Left colon (tissue), 2 donors: Measurements from ENCODE around the gene ENPP6. TPM values are rescaled to one million over a fixed set of nuclear protein-coding genes. Genes with fewer than 3 reads are reported as not detected.

Experiments used
- ATAC-seq: fragments of 200-7000 bp; cut with Tn5 transposase; one replicate; pipeline ENCODE4 v1.9.1; 2020; ENCODE audit warnings: mild to moderate bottlenecking, moderate library complexity
- DNase-seq, 2 donors: peaks; one replicate each; pipeline ENCODE4 v3.0.0-alpha.2; 2020
- intact Hi-C, 2 donors: fragments of 100-400 bp; cut with DNase I in 1 of 2; cut with micrococcal nuclease in 1 of 2; formaldehyde crosslinking; loops; one replicate each; pipeline versions ENCODE4 v1.11.2 to v1.14.0; 2022; cut with DNase I, micrococcal nuclease
- total RNA-seq, 2 donors: library from RNA; stranded (reverse); fragmentation: NEBNext Ultra II Directional; extraction: Animal tissue kit (Norgen Biotek cat#: 25700); gene quantifications; one replicate each; pipeline ENCODE4 v1.2.1, GENCODE V29; 2021
- donor health status: DM: no; HTN: no; CAD: no.
- donor health status: DM: yes; HTN: yes; CAD: no.

Gene ENPP6
- total RNA-seq, 2 donors from 2014 or later: 0.24 to 1.5 TPM

- ATAC-seq (no peak), DNase-seq (no peak)
- intact Hi-C loops: loop anchor here in 1 of 2 donors (10.0 kb wide), 1 partner anchor 253 kb away; no protein-coding TSS in a partner anchor
These were observed 119.9 kb downstream of the ENPP6 start for GRCh38 chr4:184097815-184098214.

- peak; percentile 44 to 50 for DNase-seq
- intact Hi-C loops: loop anchor here in 1 of 2 donors (10.0 kb wide), 1 partner anchor 252 kb away; no protein-coding TSS in a partner anchor
- ATAC-seq: peak; percentile 55
These were observed 120.5 kb downstream of the ENPP6 start for GRCh38 chr4:184097241-184097605.

- intact Hi-C loops: loop anchor here in 1 of 2 donors (10.0 kb wide), 1 partner anchor 252 kb away; no protein-coding TSS in a partner anchor
- ATAC-seq (no peak), DNase-seq (no peak)
These were observed 121.0 kb downstream of the ENPP6 start for GRCh38 chr4:184096561-184097240.

GRCh38 chr4:184094532-184095159 is 123.0 kb downstream of the ENPP6 start:
- DNase-seq (no peak), ATAC-seq (no peak)
- intact Hi-C loops: loop anchor here in 1 of 2 donors (10.0 kb wide), 1 partner anchor 250 kb away; no protein-coding TSS in a partner anchor

- ATAC-seq (no peak), DNase-seq (no peak)
- intact Hi-C loops: loop anchor here in 1 of 2 donors (10.0 kb wide), 1 partner anchor 247 kb away; no protein-coding TSS in a partner anchor
These were observed 125.7 kb downstream of the ENPP6 start for GRCh38 chr4:184091986-184092385.

- ATAC-seq (no peak), DNase-seq (no peak)
- intact Hi-C loops: loop anchor here in 1 of 2 donors (10.0 kb wide), 1 partner anchor 246 kb away; no protein-coding TSS in a partner anchor
These were observed 127.1 kb downstream of the ENPP6 start for GRCh38 chr4:184090571-184090970.

- ATAC-seq (no peak), DNase-seq (no peak)
- intact Hi-C loops: no loop called here
These were observed 137.0 kb downstream of the ENPP6 start for GRCh38 chr4:184080674-184081073.

- intact Hi-C loops: no loop called here
- DNase-seq (no peak), ATAC-seq (no peak)
These were observed 142.8 kb downstream of the ENPP6 start for GRCh38 chr4:184074677-184075388.

- DNase-seq: no peak
- intact Hi-C loops: no loop called here
- no peak for ATAC-seq
These were observed 149.6 kb downstream of the ENPP6 start for GRCh38 chr4:184067931-184068554.

- intact Hi-C loops: no loop called here
- DNase-seq (peak in 1 of 2 donors; percentile 38), ATAC-seq (peak; percentile 67)
These were observed 150.9 kb downstream of the ENPP6 start for GRCh38 chr4:184066584-184067300.

- peak; percentile 93 to 94 for DNase-seq
- ATAC-seq: peak; percentile 99
- intact Hi-C loops: no loop called here
These were observed 152.8 kb downstream of the ENPP6 start for GRCh38 chr4:184064877-184065276.

GRCh38 chr4:184062769-184063168 is 154.9 kb downstream of the ENPP6 start:
- intact Hi-C loops: no loop called here
- DNase-seq (no peak), ATAC-seq (no peak)

- no peak for DNase-seq
- no peak for ATAC-seq
- intact Hi-C loops: no loop called here
These were observed 156.1 kb downstream of the ENPP6 start for GRCh38 chr4:184061582-184061981.

GRCh38 chr4:184059099-184059498 is 158.6 kb downstream of the ENPP6 start:
- ATAC-seq: no peak

GRCh38 chr4:184058026-184058425 is 159.6 kb downstream of the ENPP6 start:
- ATAC-seq: no peak

More at GRCh38 chr4:184059099-184059498, 158.6 kb downstream of the ENPP6 start:
- intact Hi-C loops: no loop called here
- no peak for DNase-seq

GRCh38 chr4:184056877-184057276 is 160.8 kb downstream of the ENPP6 start:
- no peak for ATAC-seq
- intact Hi-C loops: no loop called here

More at GRCh38 chr4:184058026-184058425, 159.6 kb downstream of the ENPP6 start:
- intact Hi-C loops: no loop called here
- no peak for DNase-seq

GRCh38 chr4:184053434-184053833 is 164.2 kb downstream of the ENPP6 start:
- DNase-seq (peak in 1 of 2 donors; percentile 23), ATAC-seq (peak; percentile 79)
- intact Hi-C loops: no loop called here

More at GRCh38 chr4:184056877-184057276, 160.8 kb downstream of the ENPP6 start:
- DNase-seq: no peak

- peak; percentile 97 for ATAC-seq
- intact Hi-C loops: no loop called here
These were observed 165.1 kb downstream of the ENPP6 start for GRCh38 chr4:184052616-184053015.

More at GRCh38 chr4:184052616-184053015, 165.1 kb downstream of the ENPP6 start:
- DNase-seq: no peak
